CD4-positive, CD25-positive, alpha-beta regulatory T cell (primary cell): ENCODE data around the gene BAIAP3. TPM values are rescaled to one million over a fixed set of nuclear protein-coding genes. Genes with fewer than 3 reads are reported as not detected.
A peak's percentile ranks its signal among the peaks of the same experiment; 100 is the strongest.

Experiments used
- ATAC-seq, 2 donors: fragments of 150-1000 bp; cut with Tn5 transposase; one replicate each; pipeline ENCODE4 v1.10.0; 2021; ENCODE audit warnings: low read depth in 2 of 2, moderate number of reproducible peaks in 2 of 2, moderate library complexity in 1 of 2
- DNase-seq, 3 donors: peaks; one replicate each; pipeline versions ENCODE4 v3.0.0 to v3.0.0-alpha.2; 2012 to 2022; ENCODE audit warnings: mixed read lengths in 1 of 3
- H3K27ac ChIP-seq: one replicate; pipeline ENCODE4 v1.7.0; 2013; ENCODE audit warnings: mild to moderate bottlenecking, low read length; ENCODE audit not compliant: insufficient read depth, poor library complexity, severe bottlenecking
- H3K27me3 ChIP-seq: one replicate; pipeline ENCODE4 v1.7.0; 2013; ENCODE audit warnings: low read length; ENCODE audit not compliant: control insufficient read depth, insufficient read depth
- H3K36me3 ChIP-seq: one replicate; pipeline ENCODE4 v1.7.0; 2013; ENCODE audit warnings: mild to moderate bottlenecking, low read length, moderate library complexity; ENCODE audit not compliant: control insufficient read depth, insufficient read depth
- H3K4me1 ChIP-seq: 2 replicates; pipeline ENCODE4 v1.7.0; 2013; ENCODE audit warnings: mild to moderate bottlenecking, low read length; ENCODE audit not compliant: insufficient read depth, control insufficient read depth, poor library complexity, severe bottlenecking
- H3K4me3 ChIP-seq: one replicate; pipeline ENCODE4 v1.7.0; 2013; ENCODE audit warnings: low read depth, mild to moderate bottlenecking, low read length, moderate library complexity
- H3K9me3 ChIP-seq, 2 experiments: 1 replicate in 1 of 2; 2 replicates in 1 of 2; pipeline ENCODE4 v1.7.0; 2013; ENCODE audit warnings: low read length in 2 of 2, mild to moderate bottlenecking in 1 of 2, moderate library complexity in 1 of 2; ENCODE audit not compliant: control insufficient read depth in 2 of 2
- H3K27ac Mint-ChIP-seq, 3 donors: one replicate each; pipeline ENCODE4 v1.8.0; 2020 to 2022; ENCODE audit warnings: mild to moderate bottlenecking in 3 of 3, mixed read lengths in 3 of 3, moderate library complexity in 2 of 3
- H3K27me3 Mint-ChIP-seq: one replicate; pipeline ENCODE4 v1.8.0; 2022; ENCODE audit warnings: mild to moderate bottlenecking, mixed read lengths
- H3K36me3 Mint-ChIP-seq: one replicate; pipeline ENCODE4 v1.8.0; 2020; ENCODE audit warnings: mixed read lengths
- H3K4me1 Mint-ChIP-seq, 4 donors: one replicate each; pipeline ENCODE4 v1.8.0; 2020 to 2022; ENCODE audit warnings: mixed read lengths in 4 of 4, mild to moderate bottlenecking in 1 of 4
- H3K4me3 Mint-ChIP-seq, 4 donors: one replicate each; pipeline ENCODE4 v1.8.0; 2020 to 2022; ENCODE audit warnings: mild to moderate bottlenecking in 4 of 4, mixed read lengths in 4 of 4, moderate library complexity in 3 of 4
- H3K9me3 Mint-ChIP-seq, 7 donors: one replicate each; pipeline ENCODE4 v1.8.0; 2020 to 2022; ENCODE audit warnings: mixed read lengths in 7 of 7, mild to moderate bottlenecking in 3 of 7, moderate library complexity in 2 of 7
- polyA plus RNA-seq, 4 donors: library from polyadenylated mRNA; unstranded; fragments of 300-500 nt; fragmentation: Illumina TruSeq; gene quantifications; one replicate each; pipeline ENCODE4 v1.2.3, GENCODE V29; 2021
- total RNA-seq: library from RNA; stranded (reverse); gene quantifications from one replicate; pipeline ENCODE4 v1.2.3, GENCODE V29; 2022

The BAIAP3 gene
- total and polyA plus RNA-seq, 5 donors from 2014 or later: 0.11 to 3.1 (median 0.35) TPM

DNA sequence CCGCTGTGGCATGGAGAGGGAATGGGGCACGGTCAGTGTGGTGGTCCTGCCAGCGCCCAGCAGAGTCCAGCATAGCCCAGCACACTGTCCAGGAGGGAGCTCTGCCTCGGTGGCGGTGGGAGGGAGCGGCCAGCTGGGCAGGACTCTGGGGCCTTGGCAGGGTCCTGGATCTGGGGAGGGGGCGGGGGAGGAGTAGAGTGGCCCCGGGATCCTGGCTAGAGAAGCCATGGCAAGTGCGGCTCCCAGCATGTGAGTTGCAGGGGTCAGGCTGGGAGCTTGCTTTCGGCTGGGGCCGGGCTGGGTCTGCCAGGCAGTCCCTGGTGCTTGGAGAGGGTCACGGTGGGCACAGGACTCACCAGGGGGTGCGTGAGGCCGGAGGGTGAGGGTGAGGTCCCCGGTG lies 22.1 kb downstream of the BAIAP3 start:
- H3K27ac Mint-ChIP-seq: no peak overlapping the region
- peaks cover 5% of the 10 kb centered on the region for H3K27me3 Mint-ChIP-seq
- peak overlapping the region in 2 of 4 donors; percentile 26 to 63 for H3K4me3 Mint-ChIP-seq
- peaks cover 0 to 3% (median 0%) of the 10 kb centered on the region in 7 donors for H3K9me3 Mint-ChIP-seq
- Histone ChIP-seq H3K27ac (no peak overlapping the region), H3K4me3 (no peak overlapping the region), H3K27me3 (no peaks in the 10 kb centered on the region), H3K9me3 (no peaks in the 10 kb centered on the region), H3K4me1 (peaks cover 18% of the 10 kb centered on the region), H3K36me3 (no peaks in the 10 kb centered on the region)
- ATAC-seq: no peak
- H3K36me3 Mint-ChIP-seq: peaks cover 3% of the 10 kb centered on the region
- peaks cover 0 to 36% (median 19%) of the 10 kb centered on the region in 4 donors for H3K4me1 Mint-ChIP-seq
- no peak for DNase-seq

DNA sequence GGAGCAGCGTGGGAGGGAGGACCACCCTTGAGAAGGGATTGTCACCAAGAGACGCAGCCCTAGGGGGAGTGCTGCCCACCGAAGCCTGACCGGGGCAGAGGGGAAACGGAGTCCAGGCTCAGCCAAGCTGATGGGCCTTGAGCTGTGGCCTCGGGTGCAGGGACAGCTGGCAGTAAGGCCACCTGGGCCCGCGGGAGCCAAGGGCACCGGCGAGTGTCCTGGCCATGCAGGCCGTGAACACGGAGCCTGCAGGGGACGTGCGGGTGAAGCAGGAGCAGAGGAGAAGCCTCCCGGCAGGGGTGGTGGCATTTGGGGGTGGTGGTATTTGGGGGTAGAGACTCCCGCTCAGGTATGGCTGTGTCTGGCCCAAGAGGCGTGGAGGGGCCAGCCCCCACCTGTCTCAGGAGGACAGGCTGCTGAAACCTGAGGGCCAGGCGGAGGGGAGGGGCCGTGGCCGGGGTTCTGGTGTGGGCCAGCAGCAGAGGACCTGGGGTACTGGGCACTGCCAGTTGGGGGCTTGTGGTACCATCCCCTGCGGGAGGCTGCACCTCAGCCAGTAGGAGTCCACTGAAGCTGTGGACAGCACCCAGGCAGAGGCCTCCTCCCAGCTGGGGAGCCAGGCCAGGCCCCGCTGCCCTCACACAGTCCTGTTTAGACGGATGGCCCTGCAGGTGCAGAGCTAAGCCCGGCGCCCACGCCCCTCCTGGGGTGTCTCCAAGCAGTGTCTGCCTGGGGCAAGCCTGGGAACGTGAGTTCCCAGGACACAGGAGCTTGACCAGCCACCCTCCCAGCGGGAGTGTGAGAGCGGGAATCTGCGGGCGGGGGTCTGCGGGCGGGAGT lies 22.8 kb downstream of the BAIAP3 start:
- Mint-ChIP-seq H3K27me3 (peaks cover 5% of the 10 kb centered on the region), H3K4me3 (peak overlapping the region in 1 of 4 donors; percentile 26), H3K27ac (no peak overlapping the region), H3K9me3 (peaks cover 0 to 3% (median 0%) of the 10 kb centered on the region in 7 donors), H3K36me3 (peaks cover 3% of the 10 kb centered on the region), H3K4me1 (peaks cover 0 to 32% (median 19%) of the 10 kb centered on the region in 4 donors)
- no peaks in the 10 kb centered on the region for H3K9me3 ChIP-seq
- ATAC-seq (no peak), DNase-seq (no peak)
- H3K4me3 ChIP-seq: no peak overlapping the region
- no peak overlapping the region for H3K27ac ChIP-seq
- no peaks in the 10 kb centered on the region for H3K36me3 ChIP-seq
- H3K4me1 ChIP-seq: peaks cover 12% of the 10 kb centered on the region
- H3K27me3 ChIP-seq: no peaks in the 10 kb centered on the region

DNA sequence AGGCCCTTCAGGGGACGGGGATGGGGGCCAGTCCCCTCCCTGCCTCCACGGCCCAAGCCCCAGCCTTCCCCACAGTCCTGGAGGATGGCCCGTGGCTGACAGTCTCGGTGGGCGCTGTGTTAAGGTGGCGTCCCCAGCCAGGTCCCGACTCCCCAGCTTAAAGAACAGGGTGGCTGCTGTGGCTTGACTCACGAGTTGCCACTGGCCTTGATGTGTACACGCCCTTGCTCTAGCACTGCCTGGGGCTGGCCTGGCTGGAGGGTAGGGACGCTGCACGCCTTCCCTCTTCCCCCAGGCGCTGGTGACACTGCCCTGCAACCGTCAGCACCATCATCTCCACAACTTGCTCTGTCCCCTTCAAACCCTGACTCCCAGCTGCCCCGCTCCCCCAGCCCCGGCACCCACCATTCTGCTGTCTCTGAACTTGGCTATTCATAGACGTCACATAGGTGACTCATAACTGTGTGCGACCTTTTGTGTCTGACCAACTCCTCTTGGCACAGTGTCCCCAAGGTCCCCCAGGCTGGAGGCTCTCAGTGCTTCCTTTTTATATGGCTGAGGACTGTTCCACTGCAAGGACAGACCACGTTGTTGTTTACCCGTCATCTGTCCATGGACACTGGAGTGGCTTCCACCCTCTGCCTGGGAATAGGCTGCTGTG lies 24.6 kb downstream of the BAIAP3 start:
- Histone ChIP-seq H3K27ac (no peak overlapping the region), H3K4me1 (no peaks in the 10 kb centered on the region), H3K27me3 (no peaks in the 10 kb centered on the region), H3K9me3 (no peaks in the 10 kb centered on the region), H3K36me3 (peaks cover 16% of the 10 kb centered on the region), H3K4me3 (no peak overlapping the region)
- Mint-ChIP-seq H3K27me3 (no peaks in the 10 kb centered on the region), H3K4me3 (peak overlapping the region in 2 of 4 donors; percentile 32 to 54), H3K4me1 (peaks cover 0 to 24% (median 15%) of the 10 kb centered on the region in 4 donors), H3K27ac (peak overlapping the region in 1 of 3 donors; percentile 75), H3K9me3 (no peaks in the 10 kb centered on the region), H3K36me3 (peaks cover 3% of the 10 kb centered on the region)
- ATAC-seq (peak in 1 of 2 donors; percentile 8), DNase-seq (no peak)

DNA sequence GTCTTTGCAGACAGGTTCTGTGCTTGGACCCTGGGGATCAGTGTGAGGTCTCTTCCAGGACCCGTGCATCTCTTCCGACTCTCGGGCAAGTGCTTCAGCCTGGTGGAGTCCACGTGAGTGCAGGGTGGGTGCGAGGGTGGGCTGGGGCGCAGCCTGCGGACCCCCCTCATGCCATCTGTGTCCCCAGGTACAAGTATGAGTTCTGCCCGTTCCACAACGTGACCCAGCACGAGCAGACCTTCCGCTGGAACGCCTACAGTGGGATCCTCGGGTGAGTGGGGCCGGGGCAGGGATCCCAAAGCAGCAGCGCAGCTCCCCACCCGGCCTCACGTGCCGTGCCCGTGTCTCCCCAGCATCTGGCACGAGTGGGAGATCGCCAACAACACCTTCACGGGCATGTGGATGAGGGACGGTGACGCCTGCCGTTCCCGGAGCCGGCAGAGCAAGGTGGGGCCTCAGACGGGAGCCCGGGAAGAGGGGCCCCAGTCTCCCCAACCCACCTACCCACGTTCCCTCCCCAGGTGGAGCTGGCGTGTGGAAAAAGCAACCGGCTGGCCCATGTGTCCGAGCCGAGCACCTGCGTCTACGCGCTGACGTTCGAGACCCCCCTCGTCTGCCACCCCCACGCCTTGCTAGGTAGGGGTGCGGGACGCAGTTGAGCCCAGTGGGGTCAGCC lies 28.4 kb downstream of the BAIAP3 start:
- peaks cover 46% of the 10 kb centered on the region for H3K36me3 ChIP-seq
- H3K4me1 Mint-ChIP-seq: peaks cover 4 to 7% (median 5%) of the 10 kb centered on the region in 4 donors
- no peak for ATAC-seq
- H3K9me3 ChIP-seq: no peaks in the 10 kb centered on the region
- no peak overlapping the region for H3K4me3 ChIP-seq
- H3K27ac Mint-ChIP-seq: no peak overlapping the region
- DNase-seq: no peak
- no peaks in the 10 kb centered on the region for H3K9me3 Mint-ChIP-seq
- no peak overlapping the region for H3K27ac ChIP-seq
- H3K4me1 ChIP-seq: no peaks in the 10 kb centered on the region
- H3K36me3 Mint-ChIP-seq: peaks cover 9% of the 10 kb centered on the region
- H3K27me3 Mint-ChIP-seq: no peaks in the 10 kb centered on the region
- H3K27me3 ChIP-seq: no peaks in the 10 kb centered on the region
- H3K4me3 Mint-ChIP-seq: no peak overlapping the region

DNA sequence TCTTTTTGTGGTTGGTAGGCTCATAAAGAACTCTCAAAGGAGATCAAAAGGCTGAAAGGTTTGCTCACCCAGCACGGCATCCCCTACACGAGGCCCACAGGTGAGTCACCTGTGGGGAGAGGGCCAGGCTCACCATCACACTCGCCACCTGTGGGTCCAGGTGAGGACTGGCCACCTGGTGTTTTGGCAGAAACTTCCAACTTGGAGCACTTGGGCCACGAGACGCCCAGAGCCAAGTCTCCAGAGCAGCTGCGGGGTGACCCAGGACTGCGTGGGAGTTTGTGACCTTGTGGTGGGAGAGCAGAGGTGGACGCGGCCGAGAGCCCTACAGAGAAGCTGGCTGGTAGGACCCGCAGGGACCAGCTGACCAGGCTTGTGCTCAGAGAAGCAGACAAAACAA lies 29.4 kb downstream of the BAIAP3 start:
- H3K27ac Mint-ChIP-seq: no peak overlapping the region
- peak overlapping the region in 1 of 4 donors; percentile 44 for H3K4me3 Mint-ChIP-seq
- DNase-seq: no peak
- no peaks in the 10 kb centered on the region for H3K9me3 Mint-ChIP-seq
- peaks cover 4 to 7% (median 5%) of the 10 kb centered on the region in 4 donors for H3K4me1 Mint-ChIP-seq
- ATAC-seq: no peak
- no peak overlapping the region for H3K27ac ChIP-seq
- H3K9me3 ChIP-seq: no peaks in the 10 kb centered on the region
- H3K4me1 ChIP-seq: no peaks in the 10 kb centered on the region
- H3K36me3 Mint-ChIP-seq: peaks cover 9% of the 10 kb centered on the region
- H3K4me3 ChIP-seq: no peak overlapping the region
- H3K36me3 ChIP-seq: peaks cover 49% of the 10 kb centered on the region
- no peaks in the 10 kb centered on the region for H3K27me3 ChIP-seq
- H3K27me3 Mint-ChIP-seq: no peaks in the 10 kb centered on the region

DNA sequence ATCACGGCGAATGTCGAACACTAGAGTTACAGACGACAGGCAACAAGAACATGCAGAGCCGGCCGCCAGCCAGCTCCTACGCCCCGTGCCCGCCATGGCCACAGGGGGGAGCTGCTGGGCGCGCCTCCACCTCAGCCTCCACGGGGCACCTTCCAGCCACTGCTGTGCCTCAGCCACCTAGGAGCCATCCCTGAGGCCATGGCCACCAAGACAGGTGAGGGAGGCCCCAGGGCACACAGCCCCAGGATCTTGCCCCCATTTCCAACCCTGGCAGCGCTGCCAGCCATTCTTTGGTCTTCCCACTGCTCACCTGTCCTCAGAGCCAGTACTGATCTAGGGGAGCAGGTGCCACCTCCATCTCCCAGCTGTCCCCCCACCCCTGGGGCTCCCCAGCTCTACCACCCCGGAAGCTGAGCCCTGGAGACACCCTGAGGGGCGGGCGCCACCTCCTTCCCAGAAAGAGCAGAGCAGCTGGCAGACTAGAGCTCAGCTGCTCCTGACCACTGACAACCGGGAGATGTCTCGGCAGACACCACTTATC lies 30.1 kb downstream of the BAIAP3 start:
- Histone ChIP-seq H3K27me3 (no peaks in the 10 kb centered on the region), H3K4me3 (no peak overlapping the region), H3K36me3 (peaks cover 49% of the 10 kb centered on the region), H3K27ac (no peak overlapping the region), H3K4me1 (no peaks in the 10 kb centered on the region), H3K9me3 (no peaks in the 10 kb centered on the region)
- Mint-ChIP-seq H3K27me3 (no peaks in the 10 kb centered on the region), H3K27ac (peak overlapping the region in 1 of 3 donors; percentile 26), H3K9me3 (no peaks in the 10 kb centered on the region), H3K4me1 (peaks cover 0 to 5% (median 3%) of the 10 kb centered on the region in 4 donors), H3K4me3 (peak overlapping the region in 1 of 4 donors; percentile 44), H3K36me3 (peaks cover 9% of the 10 kb centered on the region)
- ATAC-seq: peak; percentile 84 to 89
- peak; percentile 42 to 72 (median 62) for DNase-seq

DNA sequence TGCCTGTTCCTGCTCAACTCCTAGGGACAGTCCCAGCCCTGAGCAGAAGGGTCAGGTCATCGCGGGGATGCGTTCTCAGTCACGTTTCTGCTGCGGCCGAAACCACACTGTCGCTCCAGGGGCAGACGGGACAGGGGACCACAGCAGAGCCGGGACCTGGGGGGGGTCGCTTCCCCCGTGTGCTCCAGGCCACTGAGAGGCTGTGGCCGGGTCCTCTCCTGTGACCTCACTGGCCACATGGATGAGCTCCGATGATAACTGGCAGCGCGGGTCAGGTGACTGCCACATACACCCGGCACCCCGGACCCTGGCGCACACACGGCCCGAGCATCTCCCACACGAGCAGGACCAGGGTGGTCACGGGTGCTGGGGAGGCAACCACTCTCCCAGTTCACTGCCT lies 31.1 kb downstream of the BAIAP3 start:
- H3K36me3 Mint-ChIP-seq: peaks cover 9% of the 10 kb centered on the region
- no peak overlapping the region for H3K27ac Mint-ChIP-seq

More for the DNA sequence above, 31.1 kb downstream of the BAIAP3 start:
- Histone ChIP-seq H3K4me3 (no peak overlapping the region), H3K36me3 (peaks cover 53% of the 10 kb centered on the region), H3K4me1 (no peaks in the 10 kb centered on the region), H3K27ac (no peak overlapping the region), H3K9me3 (no peaks in the 10 kb centered on the region), H3K27me3 (no peaks in the 10 kb centered on the region)
- no peak for ATAC-seq
- DNase-seq: no peak
- H3K4me3 Mint-ChIP-seq: no peak overlapping the region
- H3K9me3 Mint-ChIP-seq: no peaks in the 10 kb centered on the region
- no peaks in the 10 kb centered on the region for H3K27me3 Mint-ChIP-seq
- H3K4me1 Mint-ChIP-seq: peaks cover 0 to 5% (median 3%) of the 10 kb centered on the region in 4 donors
